Esophagus muscularis mucosa (tissue), 3 donors: ENCODE results near the gene RTN4IP1.

ENCODE experiments used
- CTCF ChIP-seq, 3 experiments: fragments of 200-600 bp in 2 of 3; fragments of 450-650 bp in 1 of 3; sonication (generic) in 2 of 3; IDR thresholded peaks; one replicate each; pipeline ENCODE4 v1.5.1; 2017 to 2019; ENCODE audit warnings: antibody characterized with exemption in 3 of 3, mild to moderate bottlenecking in 2 of 3, moderate library complexity in 1 of 3
- POLR2A ChIP-seq: fragments of 450-650 bp; IDR thresholded peaks from one replicate; pipeline ENCODE4 v1.6.1; 2017; ENCODE audit warnings: antibody characterized with exemption, moderate library complexity, mild to moderate bottlenecking, low read depth
- POLR2AphosphoS5 ChIP-seq, 2 donors: sonication (generic); formaldehyde crosslinking; IDR thresholded peaks; one replicate each; pipeline ENCODE4 v1.6.1; 2017; ENCODE audit warnings: antibody characterized with exemption in 2 of 2

GRCh38 chr6:106538145-106538544 lies 91.2 kb downstream of the RTN4IP1 start:
- no peak for TF ChIP-seq CTCF (IDR thresholded peaks at IDR 0.05)
- no peak for TF ChIP-seq POLR2AphosphoS5 (IDR thresholded peaks at IDR 0.05)
- no peak for TF ChIP-seq POLR2A
